Keratinocyte (primary cell): ENCODE results near the gene ACP7. TPM values are rescaled to one million over a fixed set of nuclear protein-coding genes. Genes with fewer than 3 reads are reported as not detected.

Source experiments
- DNase-seq: peaks from one replicate; pipeline ENCODE4 v3.0.0-alpha.2; 2011; ENCODE audit warnings: low read depth, missing footprints, low spot score
- FAIRE-seq: peaks from 2 replicates; lab custom pipeline; 2011; peaks lifted over from hg19 to GRCh38; lab: Jason Lieb, UNC
- H2AFZ ChIP-seq: 2 replicates; pipeline ENCODE4 v1.6.0; 2012; ENCODE audit warnings: low read length, control low read depth, inconsistent platforms; ENCODE audit not compliant: control insufficient read depth
- H3K27ac ChIP-seq: 2 replicates; pipeline ENCODE4 v1.5.1; 2011; ENCODE audit warnings: low read length; ENCODE audit not compliant: control insufficient read depth, insufficient read depth
- H3K27me3 ChIP-seq: 3 replicates; pipeline ENCODE4 v1.6.0; 2011; ENCODE audit warnings: low read length; ENCODE audit not compliant: control insufficient read depth, insufficient read depth; ENCODE audit errors: extremely low read depth
- H3K36me3 ChIP-seq, 2 experiments: 2 replicates in 1 of 2; 3 replicates in 1 of 2; pipeline ENCODE4 v1.5.1; 2011; ENCODE audit warnings: low read length in 2 of 2, mild to moderate bottlenecking in 1 of 2; ENCODE audit not compliant: control insufficient read depth in 2 of 2, insufficient read depth in 2 of 2; ENCODE audit errors: extremely low read depth in 1 of 2
- H3K4me1 ChIP-seq: 3 replicates; pipeline ENCODE4 v1.5.1; 2011; ENCODE audit warnings: low read length; ENCODE audit not compliant: control insufficient read depth, insufficient read depth; ENCODE audit errors: extremely low read depth
- H3K4me2 ChIP-seq: 3 replicates; pipeline ENCODE4 v1.6.0; 2011; ENCODE audit warnings: low read depth, low read length; ENCODE audit not compliant: control insufficient read depth, insufficient read depth; ENCODE audit errors: extremely low read depth
- H3K4me3 ChIP-seq, 3 experiments: fragments of 200-600 bp in 1 of 3; sonication (generic) in 1 of 3; 2 replicates in 2 of 3; 3 replicates in 1 of 3; pipeline ENCODE4 v1.5.1; 2011 to 2016; ENCODE audit warnings: low read length in 3 of 3, mild to moderate bottlenecking in 3 of 3, control low read depth in 2 of 3, inconsistent platforms in 1 of 3, low read depth in 1 of 3, mixed read lengths in 1 of 3, mixed run types in 1 of 3, moderate library complexity in 1 of 3; ENCODE audit not compliant: control insufficient read depth in 2 of 3, insufficient read depth in 2 of 3; ENCODE audit errors: extremely low read depth in 1 of 3
- H3K79me2 ChIP-seq: 2 replicates; pipeline ENCODE4 v1.6.0; 2012; ENCODE audit warnings: low read length; ENCODE audit not compliant: control insufficient read depth, insufficient read depth
- H3K9ac ChIP-seq: 3 replicates; pipeline ENCODE4 v1.6.0; 2011; ENCODE audit warnings: low read length; ENCODE audit not compliant: control insufficient read depth, insufficient read depth; ENCODE audit errors: extremely low read depth
- H3K9me1 ChIP-seq: 3 replicates; pipeline ENCODE4 v1.6.0; 2011; ENCODE audit warnings: low read length; ENCODE audit not compliant: control insufficient read depth, insufficient read depth; ENCODE audit errors: extremely low read depth
- H3K9me3 ChIP-seq: 2 replicates; pipeline ENCODE4 v1.5.1; 2012; ENCODE audit warnings: low read depth, low read length; ENCODE audit not compliant: control insufficient read depth
- H4K20me1 ChIP-seq: 3 replicates; pipeline ENCODE4 v1.6.0; 2011; ENCODE audit warnings: low read length; ENCODE audit not compliant: control insufficient read depth, insufficient read depth; ENCODE audit errors: extremely low read depth
- EZH2 ChIP-seq: IDR thresholded peaks from one replicate; pipeline ENCODE4 v1.6.1; 2012; ENCODE audit warnings: inconsistent platforms, mild to moderate bottlenecking, low read length, moderate library complexity
- dilution Hi-C: fragments of 300-500 bp; cut with MboI; formaldehyde crosslinking; loops from one replicate; pipeline ENCODE4 v1.7.0; 2020; ENCODE audit warnings: low sequenced_read_pairs; ENCODE audit not compliant: extremely low pct_ligation_motif_present
- polyA plus RNA-seq, 5 experiments: library from polyadenylated mRNA; depleted of rRNA in 3 of 5; stranded (reverse) in 3 of 5; stranded (forward) in 1 of 5; unstranded in 1 of 5; fragments of >200 nt; gene quantifications; 1 replicate in 1 of 5; 2 replicates in 3 of 5; 3 replicates in 1 of 5; pipeline versions ENCODE4 v1.2.1 to v1.2.3, GENCODE V29; 2011 to 2012; ENCODE audit warnings: missing spikeins in 2 of 5, low read depth in 1 of 5, low replicate concordance in 1 of 5
- TF ChIP-seq, protein P1 (sequence below), 3 experiments: IDR thresholded peaks in 1 of 3; conservative IDR thresholded peaks in 1 of 3; optimal IDR thresholded peaks in 1 of 3; 2 replicates in 2 of 3; 3 replicates in 1 of 3; pipeline versions ENCODE3 to v1.5.1; 2011; ENCODE audit warnings: low read length in 3 of 3, mild to moderate bottlenecking in 3 of 3, moderate library complexity in 2 of 3, control low read depth in 1 of 3, inconsistent platforms in 1 of 3; ENCODE audit not compliant: insufficient read depth in 2 of 3; ENCODE audit errors: extremely low read depth in 1 of 3

Gene ACP7
- polyA plus RNA-seq, 1 donor (not counting 4 experiments of a cell fraction or from before 2014, with no cell fraction given), result 0.09 TPM

DNA sequence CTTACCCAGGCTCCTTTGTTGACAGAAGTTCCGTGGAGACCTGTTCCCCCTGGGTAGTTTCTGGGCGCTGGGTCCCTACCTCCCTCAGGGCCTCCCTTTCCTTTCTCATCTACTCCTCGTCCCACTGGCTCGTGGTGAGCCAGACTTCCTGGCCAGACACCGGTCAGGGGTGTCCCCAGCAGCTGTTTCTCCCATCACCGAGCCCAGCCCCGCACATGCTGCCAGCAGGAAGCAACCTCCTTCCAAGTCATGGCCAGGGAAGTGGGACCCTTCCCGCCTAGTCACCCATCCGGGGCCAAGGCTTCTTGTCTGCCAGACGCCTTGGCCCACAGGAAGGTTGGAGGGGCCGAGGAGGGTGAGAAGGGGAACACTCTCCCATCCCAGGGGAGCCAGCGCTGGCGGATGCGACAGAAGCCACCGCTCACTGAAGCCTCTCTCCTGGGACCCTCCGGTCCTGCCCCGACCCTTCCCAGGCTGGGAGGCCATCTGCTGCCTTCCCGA, 47.1 kb downstream of the ACP7 start:
- no peaks in the 10 kb centered on the region for H3K9me3 ChIP-seq
- no peak overlapping the region for H3K27ac ChIP-seq
- no peak overlapping the region for H2AFZ ChIP-seq
- H3K9ac ChIP-seq, result no peak overlapping the region
- no peak for DNase-seq
- peaks cover 95% of the 10 kb centered on the region for H3K79me2 ChIP-seq
- no peak overlapping the region for H3K4me2 ChIP-seq
- peaks cover 2% of the 10 kb centered on the region for H3K9me1 ChIP-seq
- no peaks in the 10 kb centered on the region for H3K36me3 ChIP-seq
- peaks cover 21% of the 10 kb centered on the region for H3K4me1 ChIP-seq
- dilution Hi-C loops, result no loop called here
- H3K27me3 ChIP-seq, result no peaks in the 10 kb centered on the region
- no peak for TF ChIP-seq EZH2
- TF ChIP-seq, protein P1, sequence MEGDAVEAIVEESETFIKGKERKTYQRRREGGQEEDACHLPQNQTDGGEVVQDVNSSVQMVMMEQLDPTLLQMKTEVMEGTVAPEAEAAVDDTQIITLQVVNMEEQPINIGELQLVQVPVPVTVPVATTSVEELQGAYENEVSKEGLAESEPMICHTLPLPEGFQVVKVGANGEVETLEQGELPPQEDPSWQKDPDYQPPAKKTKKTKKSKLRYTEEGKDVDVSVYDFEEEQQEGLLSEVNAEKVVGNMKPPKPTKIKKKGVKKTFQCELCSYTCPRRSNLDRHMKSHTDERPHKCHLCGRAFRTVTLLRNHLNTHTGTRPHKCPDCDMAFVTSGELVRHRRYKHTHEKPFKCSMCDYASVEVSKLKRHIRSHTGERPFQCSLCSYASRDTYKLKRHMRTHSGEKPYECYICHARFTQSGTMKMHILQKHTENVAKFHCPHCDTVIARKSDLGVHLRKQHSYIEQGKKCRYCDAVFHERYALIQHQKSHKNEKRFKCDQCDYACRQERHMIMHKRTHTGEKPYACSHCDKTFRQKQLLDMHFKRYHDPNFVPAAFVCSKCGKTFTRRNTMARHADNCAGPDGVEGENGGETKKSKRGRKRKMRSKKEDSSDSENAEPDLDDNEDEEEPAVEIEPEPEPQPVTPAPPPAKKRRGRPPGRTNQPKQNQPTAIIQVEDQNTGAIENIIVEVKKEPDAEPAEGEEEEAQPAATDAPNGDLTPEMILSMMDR (optimal IDR thresholded peaks at IDR 0.05 in 1 of 3, IDR thresholded peaks at IDR 0.05 in 1 of 3, conservative IDR thresholded peaks at IDR 0.05 in 1 of 3; ENCODE audit: extremely low read depth in 1 of 3, insufficient read depth in 2 of 3, low read length in 3 of 3), result no peak
- H4K20me1 ChIP-seq, result peaks cover 8% of the 10 kb centered on the region
- no peak overlapping the region for H3K4me3 ChIP-seq
- no peak for FAIRE-seq

DNA sequence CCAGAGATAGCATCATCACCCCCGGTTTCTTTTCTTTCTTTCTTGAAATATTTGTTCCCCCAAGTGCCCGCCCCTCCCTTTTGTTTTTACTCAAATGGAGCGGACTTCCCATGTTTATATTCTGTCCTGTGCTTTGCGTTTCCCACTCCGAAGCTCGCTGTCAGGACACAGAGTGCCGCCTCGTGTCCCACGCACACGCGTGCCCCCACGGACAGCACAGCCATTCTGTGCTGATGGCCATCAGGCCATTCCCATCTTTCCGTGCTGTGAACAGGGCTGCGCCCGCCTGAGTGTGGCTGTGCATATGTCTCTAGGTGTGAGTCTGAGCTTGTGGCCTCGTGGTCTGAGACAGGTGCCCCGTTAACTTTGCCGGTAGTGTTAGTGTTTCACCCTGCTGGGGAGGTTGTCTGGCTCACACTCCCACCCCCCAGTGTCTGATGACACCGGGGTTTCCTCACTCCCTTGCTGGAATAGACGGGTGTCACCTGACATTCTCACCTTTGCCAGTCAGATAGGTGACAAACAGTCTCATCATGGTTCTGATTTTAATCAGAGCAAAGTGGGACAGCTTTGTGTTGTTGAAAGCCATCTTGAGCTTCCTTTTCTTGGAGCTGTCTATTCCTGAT, 48.3 kb downstream of the ACP7 start:
- peaks cover 14% of the 10 kb centered on the region for H3K4me1 ChIP-seq
- no peak overlapping the region for H3K27ac ChIP-seq
- peaks cover 95% of the 10 kb centered on the region for H3K79me2 ChIP-seq
- TF ChIP-seq EZH2, result no peak
- TF ChIP-seq, protein P1 (optimal IDR thresholded peaks at IDR 0.05 in 1 of 3, IDR thresholded peaks at IDR 0.05 in 1 of 3, conservative IDR thresholded peaks at IDR 0.05 in 1 of 3; ENCODE audit: extremely low read depth in 1 of 3, insufficient read depth in 2 of 3, low read length in 3 of 3), result no peak
- H3K9ac ChIP-seq, result no peak overlapping the region
- no peaks in the 10 kb centered on the region for H3K27me3 ChIP-seq
- H3K36me3 ChIP-seq, result no peaks in the 10 kb centered on the region
- H3K9me1 ChIP-seq, result peaks cover 2% of the 10 kb centered on the region
- no peaks in the 10 kb centered on the region for H3K9me3 ChIP-seq
- dilution Hi-C loops, result no loop called here
- no peak overlapping the region for H3K4me2 ChIP-seq
- H3K4me3 ChIP-seq, result no peak overlapping the region
- FAIRE-seq, result no peak
- no peak overlapping the region for H2AFZ ChIP-seq
- DNase-seq, result no peak
- peaks cover 8% of the 10 kb centered on the region for H4K20me1 ChIP-seq
